Gastroesophageal sphincter (tissue), 4 donors: ENCODE measurements around the gene RAD51B. TPM values are rescaled to one million over a fixed set of nuclear protein-coding genes. Genes with fewer than 3 reads are reported as not detected.

ENCODE experiments used
- ATAC-seq: fragments of 150-250 bp; one replicate; pipeline ENCODE4 v1.9.1; 2016; ENCODE audit warnings: mild to moderate bottlenecking, moderate library complexity
- H3K27ac ChIP-seq, 4 donors: fragments of 200-600 bp; sonication (generic) in 3 of 4; 1 replicate in 3 of 4; 2 replicates in 1 of 4; pipeline ENCODE4 v1.5.1; 2016 to 2019
- H3K27me3 ChIP-seq: fragments of 200-600 bp; sonication (generic); one replicate; pipeline ENCODE4 v1.5.1; 2019
- H3K36me3 ChIP-seq, 2 donors: fragments of 200-600 bp; sonication (generic); one replicate each; pipeline ENCODE4 v1.5.1; 2019; ENCODE audit warnings: control low read depth in 1 of 2
- H3K4me1 ChIP-seq, 3 donors: fragments of 200-600 bp; sonication (generic); 1 replicate in 2 of 3; 2 replicates in 1 of 3; pipeline ENCODE4 v1.5.1; 2016 to 2019; ENCODE audit warnings: control low read depth in 2 of 3
- H3K4me3 ChIP-seq, 2 donors: fragments of 200-600 bp; sonication (generic); one replicate each; pipeline ENCODE4 v1.5.1; 2019; ENCODE audit warnings: mild to moderate bottlenecking in 1 of 2, moderate library complexity in 1 of 2
- H3K9me3 ChIP-seq, 3 donors: fragments of 200-600 bp; sonication (generic); one replicate each; pipeline ENCODE4 v1.5.1; 2017 to 2019; ENCODE audit warnings: control low read depth in 2 of 3
- CTCF ChIP-seq, 4 experiments: fragments of 200-600 bp in 2 of 4; fragments of 450-650 bp in 2 of 4; sonication (generic) in 1 of 4; IDR thresholded peaks; one replicate each; pipeline ENCODE4 v1.5.1; 2017 to 2019; ENCODE audit warnings: antibody characterized with exemption in 4 of 4, mild to moderate bottlenecking in 2 of 4, moderate library complexity in 2 of 4
- EP300 ChIP-seq: sonication (generic); formaldehyde crosslinking; IDR thresholded peaks from one replicate; pipeline ENCODE4 v1.6.1; 2017; ENCODE audit warnings: antibody characterized with exemption, mild to moderate bottlenecking
- POLR2A ChIP-seq, 2 donors: fragments of 450-650 bp; IDR thresholded peaks; one replicate each; pipeline ENCODE4 v1.6.1; 2017; ENCODE audit warnings: antibody characterized with exemption in 2 of 2, mild to moderate bottlenecking in 2 of 2, moderate library complexity in 1 of 2
- POLR2AphosphoS5 ChIP-seq: sonication (generic); formaldehyde crosslinking; IDR thresholded peaks from one replicate; pipeline ENCODE4 v1.6.1; 2017; ENCODE audit warnings: antibody characterized with exemption
- WGBS, 2 donors: methylation state at CpG; one replicate each; pipeline ENCODE4 v1.1.5; 2018; ENCODE audit warnings: low coverage in 1 of 2; 5-methylcytosine and 5-hydroxymethylcytosine counted together
- total RNA-seq, 4 donors: library from RNA; depleted of rRNA; stranded (reverse); fragments of >200 nt; gene quantifications; one replicate each; pipeline ENCODE4 v1.1.0, GENCODE V29; 2016

RAD51B gene
- total RNA-seq, 4 donors from 2014 or later = 5.1 to 7.0 (median 6.0) TPM

- peaks cover 3 to 26% (median 5%) of the 10 kb centered on the region in 3 donors for H3K4me1 ChIP-seq
- no peak for TF ChIP-seq POLR2AphosphoS5
- TF ChIP-seq POLR2A (IDR thresholded peaks at IDR 0.05) = no peak
- no peak for TF ChIP-seq EP300
- TF ChIP-seq CTCF (IDR thresholded peaks at IDR 0.05) = no peak
- ATAC-seq = no peak
- no peaks in the 10 kb centered on the region for H3K27me3 ChIP-seq
- H3K36me3 ChIP-seq = no peaks in the 10 kb centered on the region
- peaks cover 0 to 9% (median 0%) of the 10 kb centered on the region in 3 donors for H3K9me3 ChIP-seq
- H3K27ac ChIP-seq = no peak overlapping the region
- 93 to 100% methylated on average over 2 of the region's 2 CpGs for WGBS, 2 donors
- no peak overlapping the region for H3K4me3 ChIP-seq
Measured at GRCh38 chr14:67935371-67935770, 115.8 kb downstream of the RAD51B start.

GRCh38 chr14:67938071-67938470 is 118.5 kb downstream of the RAD51B start:
- 67 to 90% methylated on average over 2 of the region's 2 CpGs for WGBS, 2 donors
- Histone ChIP-seq H3K4me1 (peaks cover 17 to 53% (median 24%) of the 10 kb centered on the region in 3 donors), H3K9me3 (no peaks in the 10 kb centered on the region), H3K36me3 (no peaks in the 10 kb centered on the region), H3K27me3 (no peaks in the 10 kb centered on the region), H3K27ac (no peak overlapping the region), H3K4me3 (no peak overlapping the region)
- ATAC-seq = no peak
- TF ChIP-seq POLR2AphosphoS5 (no peak), EP300 (no peak), CTCF (IDR thresholded peaks at IDR 0.05) (no peak), POLR2A (IDR thresholded peaks at IDR 0.05) (no peak)

- Histone ChIP-seq H3K4me3 (no peak overlapping the region), H3K9me3 (no peaks in the 10 kb centered on the region), H3K36me3 (no peaks in the 10 kb centered on the region), H3K27me3 (no peaks in the 10 kb centered on the region), H3K4me1 (peaks cover 23 to 59% (median 33%) of the 10 kb centered on the region in 3 donors), H3K27ac (peak overlapping the region; percentile 78 to 84 (median 80))
- WGBS, 2 donors = 12 to 17% methylated on average over 4 of the region's 4 CpGs
- TF ChIP-seq CTCF (IDR thresholded peaks at IDR 0.05) = no peak
- TF ChIP-seq EP300 = no peak
- TF ChIP-seq POLR2A (IDR thresholded peaks at IDR 0.05) = no peak
- TF ChIP-seq POLR2AphosphoS5 = no peak
- ATAC-seq = peak; percentile 52
Measured at GRCh38 chr14:67940486-67941455, 121.2 kb downstream of the RAD51B start.

GRCh38 chr14:67941456-67942018 is 122.0 kb downstream of the RAD51B start:
- Histone ChIP-seq H3K27ac (peak overlapping the region; percentile 78 to 84 (median 80)), H3K27me3 (no peaks in the 10 kb centered on the region), H3K4me3 (no peak overlapping the region), H3K9me3 (no peaks in the 10 kb centered on the region), H3K36me3 (no peaks in the 10 kb centered on the region), H3K4me1 (peaks cover 23 to 59% (median 33%) of the 10 kb centered on the region in 3 donors)
- peak; percentile 19 for ATAC-seq
- 0 to 10% methylated on average over 1 of the region's 1 CpG for WGBS, 2 donors
- TF ChIP-seq EP300 = no peak

DNA sequence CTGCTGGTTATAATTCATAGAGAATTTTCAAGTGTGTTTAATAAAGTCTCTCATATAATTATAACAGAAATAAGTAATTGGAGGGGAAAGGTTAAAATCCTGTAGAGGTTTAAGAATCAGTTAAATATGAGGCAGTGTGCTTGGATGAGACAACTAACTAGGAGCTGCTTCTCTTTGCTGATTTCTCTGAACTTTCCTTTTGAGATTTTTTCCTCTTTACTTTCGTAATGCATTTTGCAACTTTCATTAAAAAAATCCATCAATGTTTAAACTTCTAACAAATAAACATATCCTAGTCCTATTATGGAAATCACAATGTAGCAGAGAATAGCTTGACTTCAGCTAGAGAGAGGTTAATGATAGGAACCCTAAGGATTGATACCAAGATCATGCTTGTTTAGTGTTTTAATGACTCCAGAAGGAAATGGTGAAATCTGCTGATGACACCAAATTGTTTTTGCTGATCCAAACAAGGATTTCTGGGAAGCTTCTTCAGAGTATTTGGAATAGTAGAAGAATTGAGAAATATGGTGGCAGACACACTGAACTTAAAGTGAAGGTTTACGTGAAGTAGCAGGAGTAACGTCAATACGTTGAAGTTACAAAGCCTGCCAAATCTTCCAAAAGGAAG is 122.6 kb downstream of the RAD51B start:
- H3K9me3 ChIP-seq = no peaks in the 10 kb centered on the region
- H3K4me3 ChIP-seq = no peak overlapping the region
- H3K36me3 ChIP-seq = no peaks in the 10 kb centered on the region
- TF ChIP-seq POLR2AphosphoS5 = peak; percentile 39
- no peak for TF ChIP-seq EP300
- peak; percentile 17 for ATAC-seq
- H3K27me3 ChIP-seq = no peaks in the 10 kb centered on the region
- WGBS, 2 donors = 53 to 65% methylated on average over 4 of the region's 4 CpGs
- peaks cover 23 to 59% (median 33%) of the 10 kb centered on the region in 3 donors for H3K4me1 ChIP-seq
- H3K27ac ChIP-seq = peak overlapping the region; percentile 78 to 84 (median 80)
